ENCODE measurements around the gene ELOVL5. TPM values are rescaled to one million over a fixed set of nuclear protein-coding genes. Genes with fewer than 3 reads are reported as not detected.

ELOVL5 gene
- total RNA-seq, 4 donors from 2014 or later: 55.2 to 80.2 (median 64.8) TPM

DNA sequence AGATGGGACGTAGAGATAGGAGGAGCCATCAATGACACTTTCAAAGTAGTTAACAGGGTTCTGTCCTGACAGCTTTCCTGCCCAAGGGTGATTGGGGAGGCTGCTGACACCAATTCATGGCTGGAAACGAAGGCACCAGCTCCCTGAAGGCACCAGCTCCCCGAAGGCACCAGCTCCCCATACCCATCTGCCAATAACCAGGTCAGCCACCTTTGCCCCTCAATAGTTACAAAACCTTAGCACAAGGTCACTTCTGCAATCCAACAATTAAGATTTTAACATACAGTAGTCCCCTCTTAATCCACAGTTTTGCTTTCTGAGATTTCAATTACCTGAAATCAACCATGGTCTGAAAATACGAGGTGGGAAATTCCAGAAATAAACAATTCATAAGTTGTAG is 51.7 kb downstream of the ELOVL5 start:
- no peak overlapping the region for H3K27ac ChIP-seq (replicated peaks in 1 of 4)
- H3K4me3 ChIP-seq: no peak overlapping the region
- peaks cover 30 to 41% (median 38%) of the 10 kb centered on the region in 4 donors for H3K4me1 ChIP-seq
- WGBS: 78% methylated on average over 4 of the region's 4 CpGs
- TF ChIP-seq POLR2AphosphoS5 (IDR thresholded peaks at IDR 0.05): no peak
- TF ChIP-seq, protein P1, sequence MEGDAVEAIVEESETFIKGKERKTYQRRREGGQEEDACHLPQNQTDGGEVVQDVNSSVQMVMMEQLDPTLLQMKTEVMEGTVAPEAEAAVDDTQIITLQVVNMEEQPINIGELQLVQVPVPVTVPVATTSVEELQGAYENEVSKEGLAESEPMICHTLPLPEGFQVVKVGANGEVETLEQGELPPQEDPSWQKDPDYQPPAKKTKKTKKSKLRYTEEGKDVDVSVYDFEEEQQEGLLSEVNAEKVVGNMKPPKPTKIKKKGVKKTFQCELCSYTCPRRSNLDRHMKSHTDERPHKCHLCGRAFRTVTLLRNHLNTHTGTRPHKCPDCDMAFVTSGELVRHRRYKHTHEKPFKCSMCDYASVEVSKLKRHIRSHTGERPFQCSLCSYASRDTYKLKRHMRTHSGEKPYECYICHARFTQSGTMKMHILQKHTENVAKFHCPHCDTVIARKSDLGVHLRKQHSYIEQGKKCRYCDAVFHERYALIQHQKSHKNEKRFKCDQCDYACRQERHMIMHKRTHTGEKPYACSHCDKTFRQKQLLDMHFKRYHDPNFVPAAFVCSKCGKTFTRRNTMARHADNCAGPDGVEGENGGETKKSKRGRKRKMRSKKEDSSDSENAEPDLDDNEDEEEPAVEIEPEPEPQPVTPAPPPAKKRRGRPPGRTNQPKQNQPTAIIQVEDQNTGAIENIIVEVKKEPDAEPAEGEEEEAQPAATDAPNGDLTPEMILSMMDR (IDR thresholded peaks at IDR 0.05): no peak
- no peak for TF ChIP-seq EP300 (IDR thresholded peaks at IDR 0.05)
- TF ChIP-seq POLR2A (IDR thresholded peaks at IDR 0.05; ENCODE audit: low read depth): no peak
- no peaks in the 10 kb centered on the region for H3K9me3 ChIP-seq
- intact Hi-C loops (cut with DNase I): no loop called here
- H3K36me3 ChIP-seq: peaks cover 0 to 25% (median 4%) of the 10 kb centered on the region in 4 donors
- DNase-seq (ENCODE audit: extremely low spot score): no peak
- no peaks in the 10 kb centered on the region for H3K27me3 ChIP-seq

DNA sequence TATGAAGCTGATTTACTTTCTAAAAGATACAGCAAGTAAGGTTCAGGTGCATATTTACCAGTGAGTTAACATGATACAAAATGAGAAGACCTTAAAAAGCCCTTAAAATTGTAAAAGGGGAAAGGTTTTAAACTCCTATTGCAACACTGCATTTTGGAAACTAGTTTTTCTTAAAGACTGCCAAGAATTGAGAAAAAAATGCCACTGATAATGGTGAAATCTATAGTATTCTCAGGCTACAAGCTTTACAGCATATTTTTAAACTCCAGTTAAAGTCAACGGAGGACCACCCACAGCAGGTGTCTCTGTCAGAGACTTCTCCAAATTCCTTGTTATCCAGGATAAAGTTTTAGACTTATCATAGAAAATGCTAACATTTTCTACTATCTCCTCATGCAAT is 53.6 kb downstream of the ELOVL5 start:
- DNase-seq (ENCODE audit: extremely low spot score): no peak
- TF ChIP-seq, protein P1 (IDR thresholded peaks at IDR 0.05): no peak
- no peak for TF ChIP-seq POLR2AphosphoS5 (IDR thresholded peaks at IDR 0.05)
- TF ChIP-seq POLR2A (IDR thresholded peaks at IDR 0.05; ENCODE audit: low read depth): no peak
- no peak for TF ChIP-seq EP300 (IDR thresholded peaks at IDR 0.05)
- H3K9me3 ChIP-seq: no peaks in the 10 kb centered on the region
- WGBS: 93% methylated on average over 1 of the region's 1 CpG
- peaks cover 0 to 32% (median 8%) of the 10 kb centered on the region in 4 donors for H3K36me3 ChIP-seq
- no peak overlapping the region for H3K27ac ChIP-seq (replicated peaks in 1 of 4)
- H3K27me3 ChIP-seq: no peaks in the 10 kb centered on the region
- H3K4me1 ChIP-seq: peaks cover 12 to 23% (median 20%) of the 10 kb centered on the region in 4 donors
- no peak overlapping the region for H3K4me3 ChIP-seq
- intact Hi-C loops (cut with DNase I): no loop called here

DNA sequence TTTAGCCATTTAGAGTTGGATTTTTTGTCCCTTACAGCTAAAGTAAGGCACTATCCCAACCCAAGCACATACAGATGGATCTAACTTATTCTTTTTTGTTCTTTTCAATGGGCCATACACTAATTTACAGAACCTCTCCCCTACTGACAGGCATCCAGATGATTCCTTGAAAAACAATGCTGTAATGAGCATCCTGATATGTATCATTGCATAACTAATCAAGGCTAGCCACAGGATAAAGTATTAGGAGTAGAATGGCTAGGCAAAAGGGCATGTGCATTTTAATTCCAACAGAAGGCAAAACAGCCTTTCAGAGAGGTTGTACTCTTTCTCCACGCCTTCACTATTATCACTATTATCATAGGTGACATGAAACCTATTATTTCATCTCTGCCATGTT is 54.1 kb downstream of the ELOVL5 start:
- Histone ChIP-seq H3K27me3 (no peaks in the 10 kb centered on the region), H3K36me3 (peaks cover 0 to 32% (median 10%) of the 10 kb centered on the region in 4 donors), H3K4me3 (no peak overlapping the region), H3K9me3 (no peaks in the 10 kb centered on the region), H3K27ac (replicated peaks in 1 of 4) (no peak overlapping the region), H3K4me1 (peaks cover 7 to 17% (median 14%) of the 10 kb centered on the region in 4 donors)
- WGBS: 100% methylated on average over 1 of the region's 1 CpG
- intact Hi-C loops (cut with DNase I): no loop called here
- TF ChIP-seq EP300 (IDR thresholded peaks at IDR 0.05) (no peak), POLR2AphosphoS5 (IDR thresholded peaks at IDR 0.05) (no peak), POLR2A (IDR thresholded peaks at IDR 0.05; ENCODE audit: low read depth) (no peak)
- TF ChIP-seq, protein P1 (IDR thresholded peaks at IDR 0.05): no peak
- no peak for DNase-seq (ENCODE audit: extremely low spot score)

DNA sequence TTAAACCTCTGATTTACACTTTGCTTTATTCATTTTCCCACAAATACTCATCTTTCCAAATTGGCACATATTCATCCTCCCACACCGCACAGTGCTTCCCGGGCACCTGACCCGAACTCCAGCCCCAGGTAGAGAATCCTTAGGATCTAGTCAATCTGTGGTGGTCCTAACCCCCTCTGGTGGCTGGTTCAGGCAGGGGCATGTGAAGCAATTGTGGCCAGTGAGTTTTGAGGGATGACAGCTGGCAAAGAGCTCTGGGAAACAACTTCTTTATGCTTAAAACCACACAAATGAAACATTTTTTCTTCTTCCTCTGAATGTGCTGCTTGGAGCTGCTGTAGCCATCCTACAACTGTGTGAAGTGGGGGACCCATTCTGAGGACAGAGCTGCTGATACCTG is 54.7 kb downstream of the ELOVL5 start:
- H3K4me1 ChIP-seq: peaks cover 2 to 12% (median 9%) of the 10 kb centered on the region in 4 donors
- TF ChIP-seq POLR2AphosphoS5 (IDR thresholded peaks at IDR 0.05): no peak
- TF ChIP-seq, protein P1 (IDR thresholded peaks at IDR 0.05): peak; percentile 18 to 41 (median 23)
- H3K9me3 ChIP-seq: no peaks in the 10 kb centered on the region
- H3K27ac ChIP-seq (replicated peaks in 1 of 4): no peak overlapping the region
- no peaks in the 10 kb centered on the region for H3K27me3 ChIP-seq
- intact Hi-C loops (cut with DNase I): no loop called here
- peaks cover 0 to 32% (median 13%) of the 10 kb centered on the region in 4 donors for H3K36me3 ChIP-seq
- 76% methylated on average over 3 of the region's 3 CpGs for WGBS
- DNase-seq (ENCODE audit: extremely low spot score): no peak
- H3K4me3 ChIP-seq: no peak overlapping the region

DNA sequence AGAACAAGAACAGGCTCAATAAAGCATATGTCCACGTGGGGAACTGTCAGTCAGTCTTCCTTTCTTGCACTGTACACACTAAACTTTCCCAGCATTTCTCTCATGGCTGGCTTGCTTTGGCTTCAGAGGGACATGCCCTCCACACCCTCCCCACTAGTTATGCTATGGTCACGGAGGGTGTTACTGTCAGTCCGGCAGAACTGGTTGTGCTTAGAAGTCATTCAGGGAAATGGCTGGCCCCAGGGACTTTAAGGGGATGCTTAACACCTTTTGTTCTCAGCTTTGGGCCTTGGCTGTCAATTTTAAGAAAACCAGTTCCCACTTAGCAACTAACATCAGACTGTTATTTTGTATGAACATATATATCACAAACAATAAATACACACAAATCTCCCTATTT is 55.1 kb downstream of the ELOVL5 start:
- Histone ChIP-seq H3K9me3 (no peaks in the 10 kb centered on the region), H3K36me3 (peaks cover 0 to 34% (median 13%) of the 10 kb centered on the region in 4 donors), H3K27me3 (no peaks in the 10 kb centered on the region), H3K27ac (replicated peaks in 1 of 4) (no peak overlapping the region), H3K4me3 (no peak overlapping the region), H3K4me1 (peaks cover 0 to 8% (median 5%) of the 10 kb centered on the region in 4 donors)
- no peak for TF ChIP-seq POLR2AphosphoS5 (IDR thresholded peaks at IDR 0.05)
- TF ChIP-seq, protein P1 (IDR thresholded peaks at IDR 0.05): no peak
- no peak for TF ChIP-seq POLR2A (IDR thresholded peaks at IDR 0.05; ENCODE audit: low read depth)
- DNase-seq (ENCODE audit: extremely low spot score): no peak
- WGBS: 94% methylated on average over 3 of the region's 3 CpGs
- intact Hi-C loops (cut with DNase I): no loop called here

All from esophagus muscularis mucosa (tissue), 4 donors.